Head of caudate nucleus (tissue), 42 donors: ENCODE results near the gene PIMREG.

ENCODE experiments used
- DNase-seq, 42 donors: peaks; one replicate each; pipeline versions ENCODE4 v3.0.0 to v3.0.0-alpha.2; 2020 to 2021; ENCODE audit warnings: mixed read lengths in 7 of 42
- intact Hi-C: fragments of 100-400 bp; cut with DNase I; formaldehyde crosslinking; loops from one replicate; pipeline ENCODE4 v1.15.0; 2022

PIMREG gene

DNA sequence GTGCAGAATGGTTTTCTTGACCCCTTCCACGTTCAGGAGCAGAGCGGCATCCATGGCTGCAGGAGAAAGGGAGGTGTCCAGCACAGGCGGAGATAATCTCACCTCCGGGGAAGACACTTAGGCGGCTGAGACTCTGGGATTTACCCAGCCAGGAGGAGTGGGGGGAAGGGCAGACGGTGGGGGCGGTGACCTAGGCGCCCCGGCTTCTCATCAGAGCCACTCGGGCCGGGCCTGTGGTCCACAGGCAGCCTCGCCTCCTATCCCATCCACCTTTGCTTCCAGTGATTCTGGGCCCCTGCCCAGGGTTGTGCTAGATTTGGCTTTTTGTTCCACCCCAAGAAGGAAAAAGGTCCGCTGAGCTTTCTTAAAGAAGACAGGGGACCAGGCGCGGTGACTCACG lies 9.2 kb upstream of the PIMREG start, which contains the start of gene AIPL1:
Gene AIPL1, minus strand, starts transcription at position 71 of the 400 bp plus-strand sequence. Its CDS starts 17 bp downstream, at position 54.
- no peak for DNase-seq
- intact Hi-C loops: no loop called here

DNA sequence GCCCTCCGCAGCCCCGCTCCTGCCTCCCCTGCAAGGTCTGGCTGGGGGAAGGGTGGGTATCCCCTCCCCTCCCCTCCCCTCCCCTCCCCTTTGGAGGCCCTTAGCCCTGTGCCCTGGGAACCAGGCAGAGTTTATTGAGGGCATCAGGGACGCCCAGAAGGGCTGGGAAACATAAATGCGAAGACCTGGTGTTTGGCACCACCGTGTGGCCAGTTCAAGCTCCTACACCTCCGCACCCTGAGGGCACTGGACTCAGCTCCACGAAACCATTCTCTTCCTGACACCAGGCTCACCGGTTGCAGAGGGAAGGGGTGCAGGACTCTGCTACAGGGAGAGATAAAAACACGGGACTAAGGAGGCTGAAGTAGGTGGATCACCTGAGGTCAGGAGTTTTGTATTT lies 8.3 kb upstream of the PIMREG start:
- peak in 41 of 42 donors; percentile 42 to 86 (median 68) for DNase-seq
- intact Hi-C loops: no loop called here

DNA sequence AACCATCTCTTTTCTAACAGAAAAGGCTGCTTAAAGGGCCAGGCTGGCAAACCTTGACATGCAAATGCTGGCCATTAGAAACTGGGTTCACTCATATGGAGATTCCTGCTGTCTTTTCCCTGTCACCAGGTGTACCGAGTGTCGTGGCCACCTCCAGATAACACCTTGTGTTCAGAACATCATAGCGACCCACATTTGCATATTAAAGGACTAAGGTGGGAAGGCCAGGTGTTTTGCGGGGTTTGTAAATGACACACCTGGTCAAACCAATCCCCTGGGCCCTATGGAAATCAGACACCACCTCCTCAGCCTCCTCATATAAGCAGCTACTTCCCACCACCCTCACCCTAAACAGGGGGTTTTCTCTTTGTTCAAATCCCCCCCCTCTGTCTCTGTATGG lies 6.8 kb upstream of the PIMREG start:
- intact Hi-C loops: no loop called here
- no peak for DNase-seq

DNA sequence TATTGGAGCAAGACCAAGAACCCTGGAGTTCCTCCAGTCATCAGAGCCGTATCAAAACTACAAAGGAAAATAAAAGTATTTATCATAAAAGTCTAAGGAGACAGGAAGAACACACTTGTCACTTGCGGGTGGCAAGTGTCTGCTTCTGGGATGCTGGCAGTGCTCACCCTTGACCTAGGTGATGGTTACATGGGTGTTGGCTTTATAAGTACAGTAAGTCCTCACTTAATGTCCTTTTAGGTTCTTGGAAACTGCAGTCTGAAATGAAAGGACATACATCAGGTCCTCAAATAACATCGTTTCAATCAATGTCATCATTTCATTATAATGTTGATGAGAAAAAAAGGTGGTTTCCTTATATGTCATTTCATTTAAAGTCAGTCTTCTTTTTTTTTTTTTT lies 6.3 kb upstream of the PIMREG start:
- intact Hi-C loops: no loop called here
- no peak for DNase-seq

DNA sequence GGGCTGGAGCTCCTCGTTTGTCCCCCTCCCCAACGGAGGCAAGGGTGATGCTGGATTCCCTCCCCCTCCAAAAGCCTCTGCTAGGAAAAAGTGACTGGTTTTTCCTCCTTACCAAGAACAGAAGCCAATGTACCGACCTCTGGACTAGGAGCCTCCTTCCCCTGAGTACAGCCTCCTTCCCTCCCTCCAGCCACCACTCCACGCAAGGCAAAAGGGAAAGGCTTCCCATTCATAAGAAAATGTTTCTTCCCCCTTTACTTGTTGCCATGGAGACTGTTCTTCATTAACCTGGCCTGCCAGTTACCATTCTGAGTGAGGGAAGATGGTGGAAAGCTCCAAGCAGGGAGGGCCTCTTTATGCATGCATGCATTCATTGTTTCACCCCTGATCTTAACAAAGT lies 4.3 kb upstream of the PIMREG start:
- DNase-seq: peak in 2 of 42 donors; percentile 8 to 14
- intact Hi-C loops: no loop called here

DNA sequence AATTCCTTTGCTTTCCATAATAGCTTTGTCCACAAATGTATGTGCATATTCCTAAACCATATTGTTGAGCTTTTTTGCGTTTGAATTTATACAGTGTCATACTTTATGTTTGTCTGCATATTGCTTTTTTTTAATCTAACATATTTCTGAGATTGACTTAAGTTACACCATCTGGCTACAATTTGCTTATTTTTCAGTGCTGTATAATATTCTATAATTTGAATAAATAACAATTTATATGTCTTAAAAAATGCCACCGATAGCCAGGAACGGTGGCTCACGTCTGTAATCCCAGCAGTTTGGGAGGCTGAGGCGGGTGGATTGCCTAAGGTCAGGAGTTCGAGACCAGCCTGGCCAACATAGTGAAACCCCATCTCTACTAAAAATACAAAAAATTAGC lies 1.5 kb upstream of the PIMREG start:
- intact Hi-C loops: no loop called here

DNA sequence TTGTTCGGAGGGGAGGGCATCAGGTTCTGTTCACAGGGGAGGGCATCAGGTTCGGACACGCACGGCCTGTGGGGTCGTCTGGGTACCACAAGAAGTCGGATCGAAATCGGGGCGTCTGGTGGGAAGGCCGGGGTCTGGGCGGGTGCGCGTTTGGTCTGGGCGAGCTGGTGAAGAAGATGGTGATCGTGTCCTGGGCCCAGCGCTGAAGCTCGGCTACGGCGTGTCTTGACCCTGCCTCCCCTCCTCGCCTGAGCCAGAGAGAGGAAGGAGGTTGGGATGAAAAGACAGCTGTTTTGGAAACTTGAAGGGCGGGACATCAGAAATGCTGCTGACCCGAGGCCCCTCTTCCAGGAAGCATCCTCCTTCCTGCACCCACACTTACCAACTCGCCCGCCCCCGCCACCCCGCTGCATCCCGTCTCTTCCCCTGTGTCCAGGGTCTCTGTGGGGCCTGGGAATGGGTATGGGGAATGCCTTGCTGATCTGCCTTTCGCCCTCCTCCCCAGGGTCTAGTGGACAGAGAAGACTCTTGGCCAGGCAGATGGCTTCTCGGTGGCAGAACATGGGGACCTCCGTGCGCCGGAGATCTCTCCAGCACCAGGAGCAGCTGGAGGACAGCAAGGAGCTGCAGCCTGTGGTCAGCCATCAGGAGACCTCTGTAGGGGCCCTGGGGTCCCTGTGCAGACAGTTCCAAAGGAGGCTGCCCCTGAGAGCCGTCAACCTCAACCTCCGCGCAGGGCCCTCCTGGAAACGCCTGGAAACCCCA lies 498 bp downstream of the PIMREG start:
- peak in 2 of 42 donors; percentile 23 to 25 for DNase-seq
- intact Hi-C loops: no loop called here

More for the DNA sequence above, 1.5 kb upstream of the PIMREG start:
- DNase-seq: no peak

DNA sequence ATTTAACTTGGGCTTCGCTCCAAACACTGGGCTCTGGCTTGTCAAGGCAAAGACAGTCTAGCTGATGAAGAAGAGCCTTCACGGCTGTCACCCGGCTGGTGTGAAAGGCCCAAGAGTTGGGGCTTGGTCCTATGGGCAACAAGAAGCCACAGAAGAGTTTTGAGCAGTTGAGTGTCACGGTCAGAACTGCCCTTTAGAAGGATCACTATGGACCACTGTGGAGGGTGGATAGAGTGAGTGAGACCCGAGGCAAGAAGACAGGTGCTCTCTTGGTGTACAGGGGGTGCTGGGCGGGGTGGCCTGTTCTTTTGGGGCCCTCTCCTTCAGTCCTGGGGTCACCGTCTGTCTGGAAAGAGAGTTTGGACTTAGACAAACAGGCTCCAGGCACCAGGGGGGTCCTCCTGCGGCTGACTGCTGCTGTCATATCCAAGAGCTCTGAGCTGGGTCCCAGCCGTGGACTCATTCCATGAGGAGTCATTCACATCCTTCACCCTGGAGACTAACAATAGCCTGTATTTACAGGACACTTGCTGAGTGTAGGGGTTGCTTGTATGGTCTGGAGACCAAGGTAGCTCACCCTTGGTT lies 2.4 kb downstream of the PIMREG start:
- intact Hi-C loops: no loop called here
- no peak for DNase-seq

DNA sequence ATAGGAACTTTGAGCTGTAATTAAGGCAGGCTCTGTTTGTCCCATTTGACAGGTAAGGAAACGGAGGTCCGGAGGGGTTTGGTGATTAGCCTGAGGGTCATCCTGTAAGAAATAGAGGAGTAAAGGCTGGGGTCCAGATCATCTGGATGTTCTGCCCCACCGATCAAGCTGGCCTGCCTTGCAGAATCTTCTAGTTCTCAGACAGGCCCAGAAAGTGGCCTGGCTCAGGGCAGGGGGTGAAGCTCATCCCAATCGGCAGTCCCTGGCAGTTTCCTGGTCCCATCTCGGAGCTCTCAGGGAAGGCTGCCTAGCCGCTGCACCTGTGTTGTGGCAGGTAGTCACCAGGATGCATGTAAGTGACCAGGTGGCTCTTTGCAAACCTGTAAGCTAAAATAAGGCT lies 4.2 kb downstream of the PIMREG start:
- intact Hi-C loops: no loop called here
- no peak for DNase-seq

DNA sequence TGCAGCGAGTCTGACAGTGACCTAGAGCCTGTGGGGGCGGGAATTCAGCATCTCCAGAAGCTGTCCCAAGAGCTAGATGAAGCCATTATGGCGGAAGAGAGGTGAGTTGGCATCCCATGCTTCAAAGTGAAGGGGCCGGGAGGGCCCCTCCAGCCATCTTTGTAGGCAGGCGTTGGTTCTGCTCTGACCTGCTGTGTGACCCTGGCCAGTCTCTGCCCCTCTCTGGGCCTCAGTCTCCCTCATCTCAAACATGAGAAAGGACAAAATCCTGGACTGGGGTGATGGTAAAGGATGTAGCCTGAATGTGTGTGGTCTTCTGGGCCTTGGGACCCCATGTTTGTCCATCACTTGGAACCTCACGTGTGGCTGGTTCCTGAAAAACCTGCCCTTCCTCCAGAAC lies 5.1 kb downstream of the PIMREG start:
- intact Hi-C loops: no loop called here
- DNase-seq: no peak

DNA sequence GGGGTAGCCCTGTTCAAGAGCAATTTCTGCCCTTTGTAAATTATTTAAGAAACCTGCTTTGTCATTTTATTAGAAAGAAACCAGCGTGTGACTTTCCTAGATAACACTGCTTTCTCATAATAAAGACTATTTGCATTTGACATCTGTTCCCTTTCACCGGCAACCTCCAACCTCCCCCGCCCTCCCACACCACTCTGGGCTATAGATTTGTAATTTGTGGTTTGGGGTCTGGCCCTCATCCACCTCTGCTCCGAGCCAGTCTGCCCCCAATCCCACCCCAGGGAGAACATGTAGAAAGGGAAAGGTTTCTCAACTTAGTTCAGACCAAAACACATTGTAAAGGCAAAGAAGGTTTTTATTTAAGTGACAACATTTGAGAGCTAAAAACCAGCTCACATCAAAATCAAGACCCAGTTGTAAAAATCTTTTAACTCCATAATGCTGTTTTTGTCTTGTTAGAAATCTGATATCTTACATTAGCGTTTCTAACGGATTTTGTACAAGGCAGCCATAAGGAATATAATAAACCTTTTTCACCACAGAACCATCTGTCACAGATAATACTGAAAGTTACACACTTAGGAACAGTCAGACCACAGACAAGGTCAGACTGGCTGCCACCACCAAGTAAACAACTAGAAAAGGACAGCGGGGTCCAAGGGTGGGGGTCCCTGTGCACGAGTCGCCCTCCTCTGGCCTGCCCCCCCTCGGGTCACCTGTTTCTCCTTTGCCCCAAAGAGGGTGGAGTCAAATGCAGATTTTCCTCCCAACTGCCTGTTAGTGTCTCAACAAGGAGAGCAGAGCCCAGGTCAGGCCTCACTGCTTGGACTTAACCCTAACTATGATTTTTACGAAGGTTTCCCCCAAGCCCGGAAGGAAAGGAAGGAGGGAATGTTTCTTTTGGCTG lies 6.9 kb downstream of the PIMREG start:
- intact Hi-C loops: no loop called here
- no peak for DNase-seq

DNA sequence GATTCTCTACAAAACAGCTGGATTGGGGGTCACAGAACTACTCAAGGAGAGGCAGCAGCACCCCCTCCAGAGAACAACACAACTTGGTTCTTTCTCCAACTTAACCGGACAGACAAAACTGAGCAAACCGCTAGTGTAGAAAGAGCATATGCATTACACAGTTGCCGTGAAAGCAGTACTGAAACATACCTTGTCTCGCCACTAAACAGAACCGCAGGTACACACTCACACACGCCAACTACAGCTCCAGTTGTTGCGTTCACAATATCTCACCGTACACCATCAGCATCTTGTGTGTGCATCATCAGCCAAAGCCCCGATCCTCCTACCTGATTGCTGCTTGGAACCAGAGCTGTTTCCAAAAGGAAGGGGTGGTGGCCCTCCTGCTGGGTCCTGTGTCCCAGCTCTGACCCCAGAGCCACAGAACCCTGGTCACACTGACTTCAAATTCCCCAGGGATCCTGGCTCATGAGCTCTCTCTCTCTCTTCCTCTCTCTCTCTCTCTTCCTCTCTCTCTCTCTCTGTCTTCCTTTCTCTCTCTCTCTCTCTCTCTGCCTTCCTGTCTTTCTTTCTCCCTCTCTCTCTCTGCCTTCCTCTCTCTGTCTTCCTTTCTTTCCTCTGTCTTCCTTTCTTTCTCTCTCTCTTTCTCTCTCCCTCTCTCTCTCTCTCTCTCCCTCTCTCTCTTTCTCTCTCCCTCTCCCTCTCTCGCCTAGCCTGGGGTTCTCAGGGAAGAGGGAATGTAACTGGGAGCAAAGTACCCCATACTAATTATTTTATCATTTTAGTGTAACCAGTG lies 8.4 kb downstream of the PIMREG start:
- intact Hi-C loops: no loop called here
- no peak for DNase-seq

DNA sequence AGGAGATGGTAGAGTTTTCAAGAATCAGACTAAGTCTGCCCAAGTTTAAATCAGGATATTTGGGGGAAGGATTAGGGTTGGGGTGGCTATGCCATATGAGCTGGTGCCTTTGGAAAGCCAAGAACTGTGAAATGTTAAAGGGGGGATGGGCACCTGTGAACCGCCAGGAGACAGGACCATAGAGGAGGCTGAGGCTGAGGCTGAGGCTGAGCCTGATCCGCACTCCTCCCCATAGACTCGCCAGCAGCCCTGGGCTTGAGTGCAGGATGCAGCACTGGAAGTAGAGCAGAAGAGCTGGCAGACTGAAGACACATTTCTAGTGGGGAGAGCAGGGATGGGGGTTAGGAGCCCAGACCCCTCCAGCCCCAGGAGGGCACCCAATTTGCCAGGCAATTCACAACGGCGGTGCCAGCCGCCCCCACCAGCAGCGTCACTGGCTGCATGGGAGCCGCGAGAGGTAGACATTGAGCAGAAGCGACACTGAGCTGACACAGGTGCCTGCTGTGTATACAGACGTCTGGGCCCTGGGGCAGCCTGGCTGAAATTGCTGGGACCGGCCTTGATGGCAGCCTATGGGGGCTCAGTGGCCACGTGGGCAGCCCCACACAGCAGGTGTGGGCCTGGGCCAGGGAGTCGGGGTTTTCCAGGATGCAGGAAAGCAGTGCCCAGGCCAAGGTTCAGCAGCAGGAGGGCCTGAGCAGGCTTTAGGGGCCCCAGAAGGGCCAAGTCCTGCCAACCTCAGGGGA lies 9.2 kb downstream of the PIMREG start:
- no peak for DNase-seq
- intact Hi-C loops: no loop called here

DNA sequence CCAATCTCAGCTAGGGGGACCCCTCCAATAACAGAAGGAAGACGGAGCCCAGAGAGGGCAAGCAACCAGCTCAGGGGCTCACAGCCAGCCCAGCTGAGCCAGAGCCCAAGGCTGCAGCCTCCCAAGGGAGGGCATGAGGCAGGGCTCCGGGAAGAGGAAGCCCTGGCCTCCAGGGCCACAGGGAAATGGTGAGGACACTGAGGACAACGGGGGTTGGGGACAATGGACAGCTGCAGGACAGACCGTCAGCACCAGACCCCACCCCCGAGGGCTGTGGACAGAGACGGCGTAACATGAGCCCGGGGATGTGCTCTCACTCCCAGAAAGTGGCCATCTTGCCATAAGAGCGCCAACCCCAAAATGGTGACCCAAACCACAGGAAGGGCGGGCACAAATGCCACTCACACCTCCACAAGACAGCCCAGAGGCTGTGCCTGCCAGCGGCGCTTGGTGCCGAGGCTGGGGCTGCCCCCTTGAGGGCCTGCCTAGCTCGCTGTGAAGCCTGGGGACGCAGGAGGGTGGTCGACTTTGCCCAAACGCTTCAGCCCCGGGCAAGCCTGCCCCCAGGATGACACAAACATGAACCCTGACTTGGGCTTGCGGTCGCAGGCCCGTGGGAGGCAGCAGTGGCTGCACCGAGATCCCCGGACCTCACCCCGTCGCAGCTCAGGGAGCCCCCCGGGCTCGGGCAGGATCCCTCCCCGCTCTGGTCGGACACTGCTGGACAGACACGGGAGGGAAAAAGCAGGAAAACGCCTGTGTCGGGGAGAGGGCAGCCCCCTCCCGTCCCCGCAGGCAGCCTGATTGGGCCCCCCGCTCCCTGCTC lies 10.5 kb downstream of the PIMREG start:
- no peak for DNase-seq

DNA sequence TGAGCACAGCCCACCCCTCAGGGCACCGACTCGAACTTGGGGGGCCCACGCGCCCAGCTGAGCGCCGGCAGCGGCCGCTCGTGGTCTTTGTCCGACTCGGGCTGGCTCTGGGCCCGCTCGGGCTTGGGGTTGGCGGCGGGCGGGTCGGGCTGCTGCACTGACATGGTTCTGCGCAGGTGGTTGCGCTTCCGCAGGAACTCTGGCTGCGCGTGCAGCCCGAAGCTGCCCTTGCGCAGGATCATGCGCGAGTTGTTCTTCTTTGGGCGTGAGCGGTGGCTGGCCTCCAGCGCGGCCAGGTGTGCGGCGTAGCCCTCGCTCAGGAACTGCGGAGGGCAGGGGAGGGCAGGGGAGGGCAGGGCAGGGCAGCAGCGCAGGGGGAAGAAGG lies 11.1 kb downstream of the PIMREG start:
- DNase-seq: no peak
- intact Hi-C loops: no loop called here

More for the DNA sequence above, 10.5 kb downstream of the PIMREG start:
- intact Hi-C loops: no loop called here

DNA sequence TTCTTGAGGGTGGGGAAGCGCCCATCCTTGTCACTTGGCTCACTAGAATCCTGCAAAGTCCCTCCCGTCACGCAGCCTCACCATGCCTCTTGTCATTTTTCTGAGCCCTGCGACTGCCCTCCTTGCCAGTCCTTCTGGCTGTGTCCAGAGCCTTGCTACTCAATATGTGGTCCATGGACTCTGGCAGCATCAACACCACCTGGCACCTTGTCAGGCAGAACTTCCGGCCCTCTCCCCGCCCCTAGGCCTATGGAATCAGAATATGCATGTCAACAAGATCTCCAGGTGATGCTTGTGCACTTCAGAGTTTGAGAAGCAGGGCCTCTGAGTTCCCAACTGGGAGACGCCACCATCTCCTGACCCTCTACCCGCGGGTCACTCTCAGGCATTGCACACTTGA lies 12.1 kb downstream of the PIMREG start:
- DNase-seq: no peak
- intact Hi-C loops: no loop called here

DNA sequence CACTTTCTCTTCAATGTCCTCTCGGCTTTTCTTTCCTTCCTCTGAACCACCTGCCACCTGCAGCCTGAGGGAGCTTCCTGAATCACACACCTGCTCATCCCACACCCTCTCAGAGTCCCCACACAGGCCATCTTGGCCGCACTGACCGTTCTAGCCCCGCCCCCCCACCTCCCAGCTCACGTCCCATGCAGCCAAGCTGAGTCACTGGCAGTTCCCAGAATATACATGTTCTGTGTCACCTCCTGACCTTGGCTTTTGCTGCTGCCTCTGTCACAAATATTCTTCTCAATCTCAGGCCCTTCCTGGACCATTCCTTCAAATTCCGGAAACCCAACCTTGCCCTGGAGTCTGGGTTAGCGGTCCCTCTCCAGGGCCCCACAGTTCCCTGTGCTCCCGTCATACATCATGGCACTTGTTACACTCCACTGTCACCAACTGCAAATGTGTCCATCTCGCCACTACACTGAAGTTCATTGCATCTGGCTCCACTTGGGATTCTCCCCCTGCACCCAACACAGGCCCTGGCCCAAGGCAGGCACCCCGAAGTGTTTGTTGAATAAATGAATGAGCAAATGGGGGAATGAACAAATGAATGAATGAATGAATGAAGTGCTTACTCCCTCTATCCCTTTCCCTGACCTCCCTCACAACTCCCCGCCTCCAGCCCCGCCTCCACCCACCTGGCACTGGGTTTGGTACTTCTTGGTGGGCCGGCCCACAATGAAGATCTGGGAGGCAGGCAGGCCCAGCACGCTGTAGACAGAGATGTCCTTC lies 12.8 kb downstream of the PIMREG start:
- DNase-seq: no peak
- intact Hi-C loops: no loop called here
